Measurements from ENCODE around the gene ZNF689.

GRCh38 chr16:30656388-30656787, 46.2 kb upstream of the ZNF689 start:
- no peak for TF ChIP-seq CTCF (IDR thresholded peaks at IDR 0.05; ENCODE audit: low read length)
- no peak for TF ChIP-seq EZH2 (optimal IDR thresholded peaks at IDR 0.05; ENCODE audit: low read depth, low read length)
- TF ChIP-seq EZH2phosphoT487 (IDR thresholded peaks at IDR 0.05; ENCODE audit: low read length), result no peak
